Measurements from ENCODE around the gene COX5A. TPM values are rescaled to one million over a fixed set of nuclear protein-coding genes. Genes with fewer than 3 reads are reported as not detected.
A peak's percentile ranks its signal among the peaks of the same experiment; 100 is the strongest.
"Not testable (repeated sequence)": the region's sequence is repeated elsewhere in the genome, so short reads cannot be mapped to it uniquely, and the experiment has no call there.

COX5A gene
- total and polyA plus RNA-seq, 2 donors (not counting 1 experiment from before 2014, with no cell fraction given) = 53.3 to 77.3 TPM

GRCh38 chr15:74935193-74935592 lies 2.7 kb downstream of the COX5A start:
- H2AFZ ChIP-seq (ENCODE audit: insufficient read depth, low read depth, low read length, poor library complexity, severe bottlenecking); H3K4me2 ChIP-seq (replicated peaks; ENCODE audit: low read depth, low read length, poor library complexity, severe bottlenecking); POLR2A ChIA-PET; H3K27me3 Mint-ChIP-seq; H3K9ac ChIP-seq (ENCODE audit: low read length); H3K9me3 ChIP-seq (ENCODE audit: control extremely low read depth in 1 of 3, control insufficient read depth in 2 of 3, insufficient read depth in 1 of 3, low read length in 2 of 3); DNase-seq; H3K27ac ChIP-seq (ENCODE audit: low read length in 2 of 2); H3K36me3 ChIP-seq (replicated peaks in 1 of 2; ENCODE audit: control extremely low read depth in 1 of 2, control insufficient read depth in 1 of 2, extremely low read depth in 1 of 2, insufficient read depth in 2 of 2, low read length in 1 of 2); H3K27ac Mint-ChIP-seq; H3K27me3 ChIP-seq (replicated peaks in 1 of 4; ENCODE audit: control extremely low read depth in 1 of 4, control insufficient read depth in 3 of 4, insufficient read depth in 4 of 4, low read length in 3 of 4); H3K9me3 Mint-ChIP-seq (ENCODE audit: insufficient read depth); ATAC-seq (ENCODE audit: low read depth); H3K4me3 ChIP-seq (ENCODE audit: control extremely low read depth in 1 of 5, extremely low read depth in 1 of 5, insufficient read depth in 1 of 5, low read depth in 2 of 5, low read length in 4 of 5): not testable (repeated sequence)
- intact Hi-C loops (cut with micrococcal nuclease) = loop anchor here (5.0 kb wide), 5 partner anchors 43 to 692 kb away; partner anchors contain the start of genes C15orf39, MAN2C1, MPI and SIN3A
- CTCF ChIA-PET = interaction anchor here (0.6 to 1.0 kb wide), 2 partner anchors 15 to 33 kb away, joined by 3 to 4 read pairs; no protein-coding TSS in a partner anchor
- Histone ChIP-seq H3K79me2 (ENCODE audit: control insufficient read depth, insufficient read depth, low read length) (peaks cover 74% of the 10 kb centered on the region), H3K4me1 (ENCODE audit: control insufficient read depth in 2 of 2, insufficient read depth in 2 of 2, low read length in 2 of 2) (peaks cover 14 to 16% of the 10 kb centered on the region in 2 donors), H4K20me1 (ENCODE audit: control insufficient read depth, insufficient read depth, low read length, poor library complexity, severe bottlenecking) (peaks cover 26% of the 10 kb centered on the region)
- H3K4me1 Mint-ChIP-seq = peaks cover 33% of the 10 kb centered on the region
- peak overlapping the region; percentile 64 for H3K4me3 Mint-ChIP-seq
- WGBS (ENCODE audit: insufficient coverage) = 100% methylated on average over 2 of the region's 3 CpGs

- POLR2A ChIA-PET = interaction anchor here (0.5 to 0.7 kb wide), 2 partner anchors 17 to 274 kb away, joined by 3 to 5 read pairs; no protein-coding TSS in a partner anchor
Measured at GRCh38 chr15:74933573-74933972, 4.3 kb downstream of the COX5A start.

More at GRCh38 chr15:74933573-74933972, 4.3 kb downstream of the COX5A start:
- Histone ChIP-seq H3K9ac (ENCODE audit: low read length) (no peak overlapping the region), H4K20me1 (ENCODE audit: control insufficient read depth, insufficient read depth, low read length, poor library complexity, severe bottlenecking) (peaks cover 32% of the 10 kb centered on the region), H3K4me1 (ENCODE audit: control insufficient read depth in 2 of 2, insufficient read depth in 2 of 2, low read length in 2 of 2) (peaks cover 14 to 16% of the 10 kb centered on the region in 2 donors), H3K36me3 (replicated peaks in 1 of 2; ENCODE audit: control extremely low read depth in 1 of 2, control insufficient read depth in 1 of 2, extremely low read depth in 1 of 2, insufficient read depth in 2 of 2, low read length in 1 of 2) (peaks cover 0 to 19% of the 10 kb centered on the region in 2 experiments), H3K27ac (ENCODE audit: low read length in 2 of 2) (no peak overlapping the region), H3K4me3 (ENCODE audit: control extremely low read depth in 1 of 5, extremely low read depth in 1 of 5, insufficient read depth in 1 of 5, low read depth in 2 of 5, low read length in 4 of 5) (no peak overlapping the region), H3K79me2 (ENCODE audit: control insufficient read depth, insufficient read depth, low read length) (peaks cover 86% of the 10 kb centered on the region), H3K9me3 (ENCODE audit: control extremely low read depth in 1 of 3, control insufficient read depth in 2 of 3, insufficient read depth in 1 of 3, low read length in 2 of 3) (no peaks in the 10 kb centered on the region), H3K4me2 (replicated peaks; ENCODE audit: low read depth, low read length, poor library complexity, severe bottlenecking) (no peak overlapping the region), H2AFZ (ENCODE audit: insufficient read depth, low read depth, low read length, poor library complexity, severe bottlenecking) (no peak overlapping the region), H3K27me3 (replicated peaks in 1 of 4; ENCODE audit: control extremely low read depth in 1 of 4, control insufficient read depth in 3 of 4, insufficient read depth in 4 of 4, low read length in 3 of 4) (no peaks in the 10 kb centered on the region)
- H3K27ac Mint-ChIP-seq = no peak overlapping the region
- H3K4me3 Mint-ChIP-seq = no peak overlapping the region
- 67% methylated on average over 1 of the region's 2 CpGs for WGBS (ENCODE audit: insufficient coverage)
- H3K9me3 Mint-ChIP-seq (ENCODE audit: insufficient read depth) = no peaks in the 10 kb centered on the region
- intact Hi-C loops (cut with micrococcal nuclease) = no loop called here
- CTCF ChIA-PET = interaction anchor here (1.2 to 1.3 kb wide), 2 partner anchors 32 to 165 kb away, joined by 3 to 4 read pairs; no protein-coding TSS in a partner anchor
- H3K4me1 Mint-ChIP-seq = peaks cover 33% of the 10 kb centered on the region
- TF ChIP-seq EZH2 (IDR thresholded peaks at IDR 0.05; ENCODE audit: borderline replicate concordance, insufficient read depth, low read depth, low read length, poor library complexity, severe bottlenecking) (no peak), CTCF (IDR thresholded peaks at IDR 0.05) (no peak)
- ATAC-seq (ENCODE audit: low read depth) (no peak), DNase-seq (no peak)
- no peaks in the 10 kb centered on the region for H3K27me3 Mint-ChIP-seq
